Keratinocyte (primary cell): Measurements from ENCODE around the gene NGF.

ENCODE experiments used
- EZH2 ChIP-seq: IDR thresholded peaks from one replicate; pipeline ENCODE4 v1.6.1; 2012; ENCODE audit warnings: inconsistent platforms, mild to moderate bottlenecking, low read length, moderate library complexity
- TF ChIP-seq, protein P1 (sequence below), 3 experiments: IDR thresholded peaks in 1 of 3; conservative IDR thresholded peaks in 1 of 3; optimal IDR thresholded peaks in 1 of 3; 2 replicates in 2 of 3; 3 replicates in 1 of 3; pipeline versions ENCODE3 to v1.5.1; 2011; ENCODE audit warnings: low read length in 3 of 3, mild to moderate bottlenecking in 3 of 3, moderate library complexity in 2 of 3, control low read depth in 1 of 3, inconsistent platforms in 1 of 3; ENCODE audit not compliant: insufficient read depth in 2 of 3; ENCODE audit errors: extremely low read depth in 1 of 3

- TF ChIP-seq, protein P1, sequence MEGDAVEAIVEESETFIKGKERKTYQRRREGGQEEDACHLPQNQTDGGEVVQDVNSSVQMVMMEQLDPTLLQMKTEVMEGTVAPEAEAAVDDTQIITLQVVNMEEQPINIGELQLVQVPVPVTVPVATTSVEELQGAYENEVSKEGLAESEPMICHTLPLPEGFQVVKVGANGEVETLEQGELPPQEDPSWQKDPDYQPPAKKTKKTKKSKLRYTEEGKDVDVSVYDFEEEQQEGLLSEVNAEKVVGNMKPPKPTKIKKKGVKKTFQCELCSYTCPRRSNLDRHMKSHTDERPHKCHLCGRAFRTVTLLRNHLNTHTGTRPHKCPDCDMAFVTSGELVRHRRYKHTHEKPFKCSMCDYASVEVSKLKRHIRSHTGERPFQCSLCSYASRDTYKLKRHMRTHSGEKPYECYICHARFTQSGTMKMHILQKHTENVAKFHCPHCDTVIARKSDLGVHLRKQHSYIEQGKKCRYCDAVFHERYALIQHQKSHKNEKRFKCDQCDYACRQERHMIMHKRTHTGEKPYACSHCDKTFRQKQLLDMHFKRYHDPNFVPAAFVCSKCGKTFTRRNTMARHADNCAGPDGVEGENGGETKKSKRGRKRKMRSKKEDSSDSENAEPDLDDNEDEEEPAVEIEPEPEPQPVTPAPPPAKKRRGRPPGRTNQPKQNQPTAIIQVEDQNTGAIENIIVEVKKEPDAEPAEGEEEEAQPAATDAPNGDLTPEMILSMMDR (optimal IDR thresholded peaks at IDR 0.05 in 1 of 3, IDR thresholded peaks at IDR 0.05 in 1 of 3, conservative IDR thresholded peaks at IDR 0.05 in 1 of 3; ENCODE audit: extremely low read depth in 1 of 3, insufficient read depth in 2 of 3, low read length in 3 of 3) = no peak
- TF ChIP-seq EZH2 = no peak
These were observed 25.1 kb upstream of the NGF start for GRCh38 chr1:115363171-115363570.
